Effector CD8-positive, alpha-beta T cell (primary cell): Measurements from ENCODE around the gene LHX8.
"Not testable (repeated sequence)": the region's sequence is repeated elsewhere in the genome, so short reads cannot be mapped to it uniquely, and the experiment has no call there.

Experiments
- DNase-seq: peaks from one replicate; lab custom pipeline; 2025; lab: John Stamatoyannopoulos, UW
- total RNA-seq, 4 experiments: gene quantifications; one replicate each; lab custom pipeline; 2026; lab: John Stamatoyannopoulos, UW

The LHX8 gene
- 0 reads per million in 4 experiments for total RNA-seq

DNA sequence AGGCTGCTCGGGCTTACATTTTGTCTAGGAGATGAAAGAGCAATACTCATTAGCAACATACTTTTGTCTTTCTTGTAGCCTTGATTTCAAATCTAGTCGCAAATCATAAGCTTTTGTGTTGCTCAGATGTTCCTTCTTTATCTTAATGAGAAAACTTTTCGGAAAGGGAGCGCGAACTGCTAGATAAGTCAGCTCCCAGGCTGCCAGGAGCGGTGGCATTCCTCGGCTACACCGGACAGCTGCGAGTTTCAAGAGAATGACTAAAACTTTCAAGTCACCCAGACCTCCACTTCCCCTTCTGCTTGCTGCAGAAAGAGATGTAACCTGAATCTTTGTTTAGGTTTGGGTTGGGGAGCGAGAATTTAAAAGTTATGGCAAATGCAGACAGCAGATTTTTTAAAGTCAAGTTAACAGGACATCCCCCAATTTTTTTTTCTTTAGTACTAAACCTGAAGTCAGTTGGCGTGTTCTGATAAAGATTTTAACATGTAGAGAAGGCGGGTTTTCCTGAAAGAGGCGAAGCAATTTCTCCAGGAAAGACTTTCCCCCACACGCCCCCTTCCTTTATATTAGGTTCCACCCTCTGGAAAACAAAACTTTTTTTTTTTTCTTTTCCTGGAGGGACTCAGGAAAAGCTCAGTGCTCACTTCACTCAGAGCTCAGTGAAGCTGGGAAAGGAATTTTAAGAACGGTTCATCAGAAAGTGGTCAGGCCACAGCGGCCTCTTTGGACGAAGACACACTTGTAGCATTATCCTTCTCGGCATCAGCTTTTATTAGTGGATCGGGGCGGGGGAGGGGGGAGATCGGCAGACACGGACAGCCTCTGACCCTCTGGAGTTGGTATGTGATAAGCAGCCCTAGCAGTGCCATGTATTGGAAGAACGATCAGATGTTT lies at the start of gene LHX8:
Gene LHX8, plus strand, starts transcription at position 639 of the 897 bp plus-strand sequence. CDS start 2,227 bp downstream, outside the sequence.
- no peak for DNase-seq

DNA sequence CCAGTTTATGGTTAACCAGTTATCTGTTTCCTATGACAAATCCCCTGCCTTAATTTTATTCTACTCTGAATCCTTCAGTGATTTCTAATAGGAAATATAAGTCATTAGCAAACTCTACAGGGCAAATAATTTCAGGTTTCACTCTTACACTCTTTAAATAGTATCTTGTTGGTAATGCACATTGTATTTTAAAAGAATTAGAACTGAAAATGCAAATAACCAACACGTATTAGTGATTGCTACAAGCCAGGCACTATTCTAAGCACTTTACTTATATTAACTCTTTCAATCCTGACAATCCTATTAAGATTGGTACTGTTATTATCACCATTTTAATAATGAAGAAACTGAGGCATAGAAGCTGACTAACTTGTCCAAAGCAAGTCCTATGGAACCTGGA lies 48.3 kb upstream of the LHX8 start:
- no peak for DNase-seq

DNA sequence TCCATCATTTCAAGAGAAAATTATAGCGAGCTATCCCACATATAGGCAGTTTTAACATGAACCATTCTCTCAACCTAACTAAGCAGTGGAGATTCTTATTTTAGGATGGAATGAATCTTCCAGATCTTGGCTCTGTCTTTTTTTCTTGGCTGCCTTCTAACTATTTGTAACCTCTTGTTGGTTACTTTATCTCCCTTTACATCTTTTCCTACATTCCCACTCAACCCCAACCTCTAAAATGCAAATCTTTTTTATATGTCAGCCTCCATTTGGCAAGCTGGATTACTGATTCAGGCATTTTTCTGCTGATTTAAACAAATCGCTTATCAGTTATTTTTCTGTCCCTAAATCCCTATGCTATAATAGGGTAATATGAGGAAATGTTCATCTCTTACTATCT lies 46.9 kb upstream of the LHX8 start:
- no peak for DNase-seq

DNA sequence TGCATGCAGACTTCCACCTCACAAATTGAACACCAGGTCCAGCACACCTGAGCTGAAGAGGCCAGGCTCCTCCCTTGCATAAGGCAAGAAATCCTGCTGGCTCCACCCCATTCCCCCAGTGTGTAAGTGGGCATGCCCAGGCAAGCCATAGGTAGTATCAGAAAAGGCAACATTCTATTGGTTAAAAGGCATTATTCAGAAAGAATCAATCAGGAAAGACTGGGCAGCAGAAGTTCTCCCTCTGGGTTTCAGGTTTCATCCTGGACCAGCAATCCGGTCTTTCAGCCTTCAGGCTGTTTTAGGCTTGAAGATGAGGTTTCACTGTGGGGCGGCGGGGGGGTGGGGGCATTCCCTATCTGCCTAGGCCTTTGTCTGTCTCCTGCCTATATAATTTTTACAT lies 42.0 kb upstream of the LHX8 start:
- DNase-seq: no peak

DNA sequence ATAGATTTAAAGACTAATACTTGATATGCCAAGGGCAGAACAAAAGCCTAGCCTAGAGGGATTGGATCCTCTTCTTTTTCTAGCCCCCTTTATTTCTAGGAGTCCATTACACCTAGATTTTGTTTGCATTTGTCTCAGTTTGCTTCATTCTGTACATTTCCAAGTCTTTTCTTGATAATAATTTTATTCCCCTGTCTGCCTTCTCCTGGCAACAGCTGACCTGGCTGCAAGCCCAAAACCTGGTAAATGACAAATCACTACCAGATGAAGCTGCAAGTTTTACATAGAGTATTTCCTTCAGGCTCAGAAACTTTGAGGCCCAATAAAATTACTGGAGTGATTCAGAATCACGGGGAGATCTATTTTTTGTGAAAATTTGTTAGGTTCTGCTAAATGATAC lies 36.5 kb upstream of the LHX8 start:
- DNase-seq: no peak

DNA sequence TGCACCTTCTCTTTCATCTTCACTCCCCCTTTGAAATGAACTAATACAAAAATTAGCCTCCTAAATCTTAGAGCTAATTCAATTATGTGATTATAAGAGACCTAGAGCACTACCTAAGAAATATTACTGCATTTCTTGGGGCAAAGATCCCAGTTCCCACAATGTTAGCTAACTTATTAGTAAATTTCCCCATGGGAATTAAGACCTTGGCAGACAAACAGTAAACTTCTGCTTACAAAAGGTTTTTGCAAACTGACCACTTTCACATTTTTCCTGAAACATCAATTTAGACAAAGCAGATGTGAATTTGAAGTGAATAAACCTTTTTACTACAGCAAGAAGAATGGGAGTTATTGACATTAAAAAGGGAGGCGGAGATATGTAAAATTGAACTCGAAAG lies 34.6 kb upstream of the LHX8 start:
- no peak for DNase-seq

DNA sequence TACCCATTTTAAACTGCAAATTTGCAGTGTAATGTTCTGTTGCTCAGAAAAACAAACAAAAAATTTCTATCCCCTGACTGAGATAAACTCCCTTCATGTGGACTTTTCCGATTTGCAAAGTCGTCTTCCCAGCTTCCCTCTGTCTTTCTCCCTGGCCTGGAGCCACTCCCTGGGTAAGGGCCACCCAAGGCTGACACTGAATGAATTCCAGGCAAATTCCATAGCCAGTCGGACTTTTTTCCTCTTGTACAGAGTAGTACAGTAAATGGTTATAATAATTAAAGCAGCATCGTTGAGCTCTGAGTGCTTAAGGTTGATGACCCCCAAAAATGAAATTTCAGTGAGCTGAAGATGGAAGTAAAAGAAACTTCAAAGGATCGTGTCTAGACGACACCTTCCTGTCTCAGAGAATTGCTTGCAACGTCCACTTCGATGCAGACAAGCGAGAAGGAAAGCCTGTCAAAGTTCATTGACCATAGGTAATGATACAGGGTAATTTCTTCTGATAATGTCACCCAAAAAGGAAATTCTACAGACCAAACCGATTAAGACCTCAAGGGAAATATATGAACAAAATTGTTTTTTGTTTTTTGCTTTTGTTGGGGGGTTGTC lies 33.6 kb upstream of the LHX8 start:
- no peak for DNase-seq

DNA sequence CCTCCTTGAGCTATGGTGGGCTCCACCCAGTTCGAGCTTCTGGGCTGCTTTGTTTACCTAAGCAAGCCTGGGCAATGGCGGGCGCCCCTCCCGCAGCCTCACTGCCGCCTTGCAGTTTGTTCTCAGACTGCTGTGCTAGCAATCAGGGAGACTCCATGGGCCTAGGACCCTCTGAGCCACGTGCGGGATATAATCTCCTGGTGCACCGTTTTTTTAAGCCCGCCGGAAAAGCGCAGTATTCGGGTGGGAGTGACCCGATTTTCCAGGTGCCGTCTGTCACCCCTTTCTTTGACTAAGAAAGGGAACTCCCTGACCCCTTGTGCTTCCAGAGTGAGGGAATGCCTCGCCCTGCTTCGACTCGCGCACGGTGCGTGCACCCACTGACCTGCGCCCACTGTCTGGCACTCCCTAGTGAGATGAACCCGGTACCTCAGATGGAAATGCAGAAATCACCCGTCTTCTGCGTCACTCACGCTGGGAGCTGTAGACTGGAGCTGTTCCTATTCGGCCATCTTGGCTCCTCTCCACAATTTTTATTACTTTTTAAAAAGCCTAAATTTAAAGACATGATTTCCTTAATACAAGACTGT lies 21.7 kb upstream of the LHX8 start:
- DNase-seq: not testable (repeated sequence)

DNA sequence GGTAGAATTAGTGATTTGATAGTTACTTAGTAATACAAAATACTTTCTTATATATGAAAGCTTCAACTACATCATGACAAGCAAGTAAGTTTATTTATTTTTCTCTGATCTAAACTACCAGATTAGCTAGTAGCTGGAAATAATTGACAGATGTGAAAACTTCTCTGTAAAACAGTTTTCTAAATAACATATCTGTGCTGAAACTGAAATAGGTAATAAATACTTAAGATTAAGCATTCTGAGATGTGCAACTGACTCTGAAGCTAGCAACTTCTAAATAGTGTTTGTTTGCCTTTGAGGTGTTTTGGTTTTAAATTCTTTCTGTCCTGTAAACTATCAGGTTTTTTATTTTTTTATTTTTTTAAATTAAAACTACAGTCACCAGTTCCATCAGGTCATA lies 18.5 kb upstream of the LHX8 start:
- no peak for DNase-seq

DNA sequence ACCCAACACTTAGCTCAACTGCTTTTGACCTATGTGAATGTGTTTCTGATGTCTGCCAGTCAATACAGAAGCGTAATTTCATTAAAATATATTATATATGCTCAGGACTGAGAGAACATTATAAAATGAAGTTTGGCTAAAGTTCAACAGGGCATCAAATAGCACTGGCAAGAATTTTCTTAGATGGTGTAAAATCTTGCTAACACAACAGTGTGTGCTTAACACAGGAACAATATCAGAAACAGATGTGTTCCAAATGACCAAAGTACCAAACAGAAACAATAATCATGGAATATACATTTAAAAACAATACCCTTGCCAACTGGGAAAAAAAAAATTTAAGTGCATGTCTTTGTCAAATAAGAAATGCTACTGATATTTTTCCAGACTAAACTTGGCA lies 10.4 kb upstream of the LHX8 start:
- no peak for DNase-seq

DNA sequence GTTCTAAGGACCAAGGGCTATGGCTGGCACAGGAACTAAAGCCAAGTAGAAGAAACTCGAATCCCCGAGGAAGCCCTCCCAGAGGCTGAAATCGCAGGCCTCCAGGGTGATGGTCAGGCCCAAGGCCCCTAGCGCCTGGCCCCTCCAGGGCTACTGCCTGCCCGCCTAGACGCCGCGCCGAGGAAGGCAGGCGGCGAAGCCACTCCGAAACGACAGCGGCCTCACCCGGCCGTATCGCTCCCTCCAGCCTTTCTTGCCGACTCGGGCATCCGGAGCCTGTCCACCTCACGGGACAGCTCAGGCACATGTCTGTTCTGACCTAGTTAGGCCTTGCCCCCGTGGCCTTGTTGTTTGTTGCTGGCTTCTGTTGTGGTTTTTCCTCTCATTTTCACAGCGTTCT lies 9.7 kb upstream of the LHX8 start:
- no peak for DNase-seq

DNA sequence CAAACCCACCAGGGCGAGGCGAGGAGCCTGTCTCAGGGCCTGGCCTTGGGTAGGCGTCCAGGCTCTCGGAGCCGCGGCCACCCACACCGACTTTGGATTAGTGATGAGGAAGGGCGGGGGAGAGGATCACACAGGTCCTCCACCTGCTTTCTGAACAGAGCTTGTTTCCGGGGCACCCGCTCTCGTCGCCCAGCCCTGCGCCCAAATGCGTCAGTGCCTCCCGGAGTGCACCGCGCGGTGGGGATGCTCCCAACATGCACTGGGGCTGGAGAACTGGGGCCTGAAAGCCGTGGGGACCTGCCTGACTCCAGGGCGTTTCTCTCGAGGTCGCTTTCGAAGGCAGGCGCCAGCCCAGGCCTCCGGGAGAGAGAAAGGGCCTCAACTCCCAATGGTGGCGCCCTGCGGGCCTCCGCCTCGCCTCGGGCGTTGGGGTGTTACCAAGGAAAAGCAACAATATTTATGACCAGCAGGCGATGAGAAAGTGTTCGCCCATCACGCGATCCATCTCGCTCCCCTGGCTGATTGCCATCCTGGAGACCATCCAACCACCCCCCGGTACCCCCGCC lies 8.9 kb upstream of the LHX8 start:
- no peak for DNase-seq

DNA sequence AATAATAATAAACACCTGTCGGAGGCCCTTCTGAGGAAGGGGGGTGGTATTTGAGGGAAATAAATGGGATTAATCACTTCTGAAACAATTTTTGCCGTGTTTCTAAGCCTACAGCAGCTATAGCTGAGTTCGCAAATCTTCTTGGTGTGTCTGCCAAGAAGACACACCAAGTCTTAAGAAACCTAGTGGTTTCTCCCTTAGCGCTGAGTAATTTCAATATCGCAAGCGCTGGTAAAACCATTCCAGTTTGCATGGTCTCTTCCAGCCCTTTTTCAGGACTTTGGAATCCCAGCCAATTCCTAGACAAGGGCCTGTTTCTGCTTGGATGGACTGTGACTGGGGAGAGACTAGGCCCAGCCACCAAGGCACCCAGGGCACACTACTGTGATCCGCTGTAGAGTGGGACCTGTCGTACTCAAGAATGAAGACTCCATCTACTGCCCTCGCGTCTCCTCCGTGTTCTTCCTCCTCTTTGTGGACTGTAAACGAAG lies 7.5 kb upstream of the LHX8 start:
- DNase-seq: no peak

DNA sequence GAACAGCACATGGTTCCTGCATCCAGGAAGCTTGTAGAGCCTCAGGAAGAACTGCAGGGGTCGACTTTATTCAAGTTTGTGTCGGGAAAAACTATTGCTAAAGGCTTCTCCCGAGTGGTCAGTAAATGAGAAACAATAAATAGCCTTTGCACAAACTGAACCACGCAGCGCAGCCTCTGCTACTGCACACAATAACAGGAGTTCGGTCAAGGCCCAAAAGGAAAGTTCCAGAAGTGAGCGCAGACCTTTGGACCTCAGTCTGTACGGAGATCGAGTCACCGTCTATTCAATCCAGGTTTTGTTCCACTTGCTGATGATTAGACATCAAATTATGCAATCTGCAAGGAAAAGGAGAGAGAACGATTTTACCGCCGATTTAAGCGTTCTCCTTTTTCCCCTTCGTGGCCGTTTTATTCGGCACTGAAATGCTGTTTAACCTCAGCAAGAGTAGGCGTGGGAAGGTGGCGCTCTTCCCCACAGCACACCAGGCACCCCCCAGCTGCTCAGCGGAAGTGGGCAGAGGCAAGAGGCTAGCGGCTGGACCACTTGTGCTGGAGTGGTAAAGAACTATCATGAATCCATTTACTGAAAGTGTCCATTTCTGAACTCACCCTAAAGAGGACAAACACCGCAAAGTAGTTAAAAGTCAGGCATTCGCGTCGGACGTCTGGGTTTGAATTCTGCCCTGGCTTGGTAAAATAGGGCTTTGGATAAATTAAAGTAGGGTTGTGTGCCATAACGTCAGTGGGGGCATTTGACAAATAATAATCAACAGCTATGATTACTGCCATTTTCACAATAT lies 6.1 kb upstream of the LHX8 start:
- DNase-seq: no peak

DNA sequence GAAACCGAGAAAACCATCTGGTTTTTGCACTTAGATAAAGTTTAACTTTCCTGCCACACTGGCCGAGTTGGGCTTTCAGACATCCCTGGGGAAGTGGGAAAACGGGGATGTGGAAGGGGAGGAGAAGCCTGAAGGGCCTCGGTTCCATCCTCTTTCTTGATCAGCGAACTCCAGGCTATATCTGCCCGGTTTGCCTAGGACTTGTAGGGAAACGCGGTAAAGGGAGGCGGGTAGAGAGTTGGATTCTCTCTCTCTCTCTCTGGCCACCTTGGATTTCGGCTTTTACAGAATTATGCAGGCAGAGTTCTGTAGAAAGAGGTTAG lies 4.6 kb upstream of the LHX8 start:
- DNase-seq: no peak

DNA sequence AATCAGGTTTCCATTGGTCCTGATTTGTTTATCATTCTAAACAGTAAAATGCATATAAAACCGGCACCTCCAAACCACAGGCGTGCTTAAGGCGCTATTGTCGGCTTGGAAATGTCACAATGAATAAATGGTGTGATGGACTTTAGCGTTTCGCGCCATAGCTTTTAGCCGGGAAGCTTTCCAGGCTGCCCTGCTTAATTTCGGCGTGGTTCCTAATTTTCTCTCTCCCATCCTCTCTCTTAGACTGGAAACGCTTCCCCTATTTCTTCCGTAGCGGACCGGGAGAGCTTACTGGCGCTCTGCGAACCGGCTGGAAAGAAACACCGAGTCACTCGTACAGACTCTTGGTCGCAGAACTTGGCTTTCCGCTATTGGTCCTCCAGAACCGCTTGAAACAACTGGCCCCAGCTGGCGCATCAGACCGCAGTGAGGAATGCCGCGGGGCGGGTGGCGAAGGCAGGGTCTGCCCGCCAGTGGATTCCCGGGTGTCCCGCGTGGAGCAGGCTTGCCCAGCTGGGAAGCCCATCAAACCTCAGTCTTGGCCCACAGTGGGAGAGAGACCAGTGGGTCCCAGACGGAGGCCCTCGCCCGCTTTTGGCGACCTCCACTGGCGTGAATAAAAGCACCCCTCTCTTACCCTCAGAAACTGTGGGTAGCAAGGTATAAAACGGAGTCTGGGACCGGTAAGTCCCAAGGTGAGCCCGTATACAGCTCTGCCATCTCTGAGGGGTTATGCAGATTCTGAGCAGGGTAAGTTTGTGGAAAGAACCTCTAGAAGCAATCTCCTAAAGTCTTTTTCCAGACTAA lies 4.0 kb upstream of the LHX8 start:
- no peak for DNase-seq

DNA sequence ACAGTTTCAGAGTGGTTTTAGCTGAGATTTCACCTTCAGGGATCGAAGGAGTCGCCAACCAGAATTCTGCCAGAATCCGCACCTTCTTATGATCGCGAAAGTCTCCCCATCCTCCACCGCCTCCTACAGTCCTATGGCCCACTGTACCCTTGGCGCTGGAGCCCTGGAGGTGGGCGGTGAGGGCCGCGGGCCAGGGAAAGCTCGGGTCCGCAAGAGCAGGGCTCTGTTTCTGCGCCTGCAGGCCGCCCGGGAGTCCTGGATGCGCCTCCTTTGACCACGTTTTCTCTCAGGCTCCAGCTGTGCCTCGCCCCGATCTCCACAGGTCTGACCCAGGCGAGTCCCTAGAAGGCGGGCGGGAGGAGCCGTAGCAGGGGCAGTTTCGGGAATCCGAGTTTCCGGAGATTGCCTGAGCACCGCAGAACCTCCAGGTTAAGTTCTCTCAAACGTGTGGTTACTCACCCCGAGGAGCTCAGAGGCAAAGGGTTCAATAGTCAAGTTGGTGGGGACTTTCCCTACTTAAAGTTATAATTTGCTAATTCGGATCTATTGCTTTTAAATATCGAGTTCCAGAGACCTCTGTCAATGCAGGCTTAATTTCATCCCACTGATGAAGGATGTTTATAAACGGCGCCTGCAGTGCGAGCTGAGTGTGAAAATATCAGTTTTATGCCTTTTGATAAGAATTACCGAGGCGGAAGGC lies 3.2 kb upstream of the LHX8 start:
- no peak for DNase-seq

DNA sequence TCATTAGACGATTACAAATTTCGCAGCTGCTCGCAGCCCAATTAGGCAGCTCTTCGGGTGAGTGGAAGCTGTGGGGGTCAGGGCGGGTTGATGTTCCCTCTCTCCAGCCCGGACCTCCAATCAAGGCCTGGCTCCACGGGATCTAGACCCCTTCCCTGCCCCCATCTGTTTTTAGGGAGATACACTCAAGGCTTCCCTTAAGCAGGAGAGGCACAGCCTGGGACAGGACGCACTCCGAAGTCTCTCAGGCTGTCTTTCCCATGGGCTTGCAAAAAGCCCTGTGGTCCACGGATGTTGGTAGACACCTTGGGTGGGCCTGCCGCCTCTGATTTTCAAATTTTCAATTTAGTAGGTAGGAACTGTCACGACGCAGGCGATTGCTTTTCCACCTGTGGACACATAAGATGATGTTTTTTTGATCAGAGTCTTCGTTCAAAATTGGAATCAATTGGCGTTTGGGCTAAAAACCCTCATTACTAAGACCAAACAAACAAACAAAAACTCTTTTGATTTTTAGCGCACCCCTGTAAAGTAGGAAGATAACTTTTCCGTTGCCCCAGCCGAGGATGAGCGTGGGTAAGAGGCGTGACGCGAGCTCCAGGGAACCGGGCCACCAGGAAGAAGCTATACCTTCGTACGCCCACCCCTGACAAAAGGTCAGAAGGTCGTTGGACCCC lies 2.5 kb upstream of the LHX8 start:
- no peak for DNase-seq

DNA sequence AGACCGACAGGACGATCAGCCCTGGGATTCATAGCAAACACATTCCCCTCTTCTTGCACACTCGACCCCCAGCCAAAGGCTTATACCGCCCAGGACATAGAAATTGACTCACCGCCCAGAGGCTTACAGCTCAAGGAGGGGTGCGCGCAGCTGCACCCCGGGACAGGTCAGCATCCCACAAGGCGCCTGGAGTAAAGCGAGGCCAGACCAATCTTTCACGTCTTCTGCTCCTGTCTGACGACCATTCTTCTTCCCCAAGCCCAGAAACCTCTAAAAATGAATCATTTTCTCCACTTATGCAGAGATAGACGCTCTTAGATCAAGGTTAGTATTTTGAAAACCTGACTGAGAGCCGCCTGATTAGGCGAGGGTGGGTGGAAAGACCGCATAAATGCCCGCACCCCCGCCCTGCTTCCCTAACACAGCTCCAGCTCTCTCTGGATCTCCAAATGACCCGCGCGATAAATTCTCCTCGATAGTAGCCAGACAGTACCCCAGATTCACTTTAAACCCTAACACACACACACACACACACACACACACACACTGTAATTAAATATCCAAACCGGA lies 1.9 kb upstream of the LHX8 start:
- no peak for DNase-seq
